GM23338 (cell line): Measurements from ENCODE around the gene SRRT. TPM values are rescaled to one million over a fixed set of nuclear protein-coding genes. Genes with fewer than 3 reads are reported as not detected.
A peak's percentile ranks its signal among the peaks of the same experiment; 100 is the strongest.

Experiments used
- ATAC-seq: fragments of 200-7000 bp; cut with Tn5 transposase; 3 replicates; pipeline ENCODE4 v1.9.1; 2020
- DNase-seq: peaks from one replicate; pipeline ENCODE4 v3.0.0-alpha.2; 2015; ENCODE audit warnings: low spot score
- H2AFZ ChIP-seq: fragments of 200-600 bp; sonication (generic); 2 replicates; pipeline ENCODE4 v1.8.0; 2016; ENCODE audit warnings: antibody characterized with exemption, mild to moderate bottlenecking, moderate library complexity
- H3F3A ChIP-seq: fragments of 200-600 bp; sonication (generic); replicated peaks from 2 replicates; pipeline ENCODE4 v1.8.0; 2017; ENCODE audit warnings: antibody characterized with exemption, mixed run types, low read depth
- H3K27ac ChIP-seq: fragments of 200-600 bp; sonication (generic); 2 replicates; pipeline ENCODE4 v1.6.1; 2016; ENCODE audit warnings: low read depth
- H3K27me3 ChIP-seq: fragments of 200-600 bp; sonication (generic); 2 replicates; pipeline ENCODE4 v1.8.0; 2016; ENCODE audit warnings: mild to moderate bottlenecking, mixed run types, moderate library complexity; ENCODE audit not compliant: insufficient read depth
- H3K36me3 ChIP-seq: fragments of 200-600 bp; sonication (generic); 2 replicates; pipeline ENCODE4 v1.8.0; 2016; ENCODE audit warnings: mild to moderate bottlenecking; ENCODE audit not compliant: insufficient read depth
- H3K4me1 ChIP-seq: fragments of 200-600 bp; sonication (generic); 2 replicates; pipeline ENCODE4 v1.8.0; 2016; ENCODE audit warnings: mild to moderate bottlenecking, moderate library complexity; ENCODE audit not compliant: insufficient read depth
- H3K4me2 ChIP-seq: fragments of 200-600 bp; sonication (generic); 2 replicates; pipeline ENCODE4 v1.7.1; 2017; ENCODE audit warnings: mixed run types
- H3K4me3 ChIP-seq: fragments of 200-600 bp; sonication (generic); 2 replicates; pipeline ENCODE4 v1.6.1; 2016; ENCODE audit warnings: mixed run types
- H3K79me2 ChIP-seq: fragments of 200-600 bp; sonication (generic); replicated peaks from 2 replicates; pipeline ENCODE4 v1.8.0; 2017; ENCODE audit warnings: mild to moderate bottlenecking; ENCODE audit not compliant: insufficient read depth
- H3K9me2 ChIP-seq: fragments of 200-600 bp; sonication (generic); 2 replicates; pipeline ENCODE4 v1.8.0; 2017; ENCODE audit not compliant: insufficient read depth
- H4K20me1 ChIP-seq: fragments of 200-600 bp; sonication (generic); replicated peaks from 2 replicates; pipeline ENCODE4 v1.8.0; 2017; ENCODE audit warnings: mild to moderate bottlenecking; ENCODE audit not compliant: insufficient read depth
- H3K27ac Mint-ChIP-seq: 2 replicates; pipeline ENCODE4 v1.8.0; 2020; ENCODE audit warnings: inconsistent platforms, mild to moderate bottlenecking, moderate library complexity, mixed read lengths
- H3K27me3 Mint-ChIP-seq: 3 replicates; pipeline ENCODE4 v1.8.0; 2022; ENCODE audit warnings: low read depth, mild to moderate bottlenecking, moderate library complexity, mixed read lengths, inconsistent platforms; ENCODE audit not compliant: insufficient read depth, poor library complexity
- H3K36me3 Mint-ChIP-seq: 3 replicates; pipeline ENCODE4 v1.8.0; 2021; ENCODE audit warnings: low read depth, mild to moderate bottlenecking, inconsistent platforms, moderate library complexity, mixed read lengths
- H3K4me1 Mint-ChIP-seq: 3 replicates; pipeline ENCODE4 v1.8.0; 2020; ENCODE audit warnings: mild to moderate bottlenecking, inconsistent platforms, mixed read lengths
- H3K4me3 Mint-ChIP-seq: 3 replicates; pipeline ENCODE4 v1.8.0; 2021; ENCODE audit warnings: moderate library complexity, mild to moderate bottlenecking, inconsistent platforms, mixed read lengths
- H3K9me3 Mint-ChIP-seq: 3 replicates; pipeline ENCODE4 v1.8.0; 2020; ENCODE audit warnings: moderate library complexity, mild to moderate bottlenecking, inconsistent platforms, mixed read lengths
- EZH2 ChIP-seq: fragments of 200-600 bp; sonication (generic); IDR thresholded peaks from one replicate; pipeline ENCODE4 v1.8.0; 2017; ENCODE audit warnings: antibody characterized with exemption, mild to moderate bottlenecking, low read depth; ENCODE audit not compliant: unreplicated experiment
- EZH2phosphoT487 ChIP-seq: fragments of 200-600 bp; sonication (generic); IDR thresholded peaks from one replicate; pipeline ENCODE4 v1.8.1; 2018; ENCODE audit warnings: antibody characterized with exemption; ENCODE audit not compliant: unreplicated experiment
- NANOG ChIP-seq: IDR thresholded peaks from 2 replicates; pipeline ENCODE4 v1.6.1; 2016; ENCODE audit warnings: antibody characterized with exemption, borderline replicate concordance
- POLR2AphosphoS5 ChIP-seq: IDR thresholded peaks from 2 replicates; pipeline ENCODE4 v1.6.1; 2016; ENCODE audit warnings: antibody characterized with exemption, low read depth
- polyA plus RNA-seq: library from polyadenylated mRNA; unstranded; fragments of >200 nt; fragmentation: Nextera tagmentation; extraction: Ambion mirVana; gene quantifications from 2 replicates; pipeline ENCODE4 v1.2.1, GENCODE V29; 2016
- total RNA-seq: library from RNA; depleted of rRNA; stranded (reverse); fragments of >200 nt; shearing (Covaris generic); gene quantifications from 2 replicates; pipeline ENCODE4 v1.2.3, GENCODE V29; 2014
- TF ChIP-seq, protein P1 (sequence below), 2 experiments: fragments of 200-600 bp in 1 of 2; sonication (generic) in 1 of 2; conservative IDR thresholded peaks; 2 replicates each; pipeline versions ENCODE4 v1.5.1 to v1.6.1; 2016 to 2017; ENCODE audit warnings: antibody characterized with exemption in 2 of 2, low read depth in 2 of 2, mild to moderate bottlenecking in 2 of 2, moderate library complexity in 1 of 2
- TF ChIP-seq, protein P2 (sequence below): IDR thresholded peaks from 2 replicates; pipeline ENCODE4 v1.6.1; 2016; ENCODE audit warnings: antibody characterized with exemption
- TF ChIP-seq, protein P3 (sequence below): fragments of 250-450 bp; sonication (Bioruptor Pico); IDR thresholded peaks from 2 replicates; pipeline ENCODE4 v1.5.0; 2020; ENCODE audit warnings: mild to moderate bottlenecking, moderate library complexity
- TF ChIP-seq, protein P4 (sequence below): IDR thresholded peaks from one replicate; pipeline ENCODE4 v1.6.1; 2018; ENCODE audit warnings: antibody characterized with exemption; ENCODE audit not compliant: unreplicated experiment

The SRRT gene
- total and polyA plus RNA-seq, 2 experiments from 2014 or later: 113 to 140 TPM

GRCh38 chr7:100894860-100895700 lies 20.2 kb downstream of the SRRT start:
- Mint-ChIP-seq H3K36me3 (no peaks in the 10 kb centered on the region; the same call in 2 of the 3 replicates), H3K27me3 (peaks cover 42% of the 10 kb centered on the region), H3K27ac (no peak overlapping the region), H3K4me3 (peak overlapping the region; percentile 57; the same call in 2 of the 3 replicates), H3K4me1 (peaks cover 23% of the 10 kb centered on the region), H3K9me3 (peaks cover 6% of the 10 kb centered on the region; the same call in 2 of the 3 replicates)
- peaks cover 8% of the 10 kb centered on the region; the same call in 1 of the 2 replicates for H3K4me1 ChIP-seq
- no peaks in the 10 kb centered on the region for H4K20me1 ChIP-seq
- H3K4me3 ChIP-seq: peak overlapping the region; percentile 73
- H3K27me3 ChIP-seq: peaks cover 35% of the 10 kb centered on the region
- TF ChIP-seq EZH2: peak; percentile 18
- TF ChIP-seq, protein P1, sequence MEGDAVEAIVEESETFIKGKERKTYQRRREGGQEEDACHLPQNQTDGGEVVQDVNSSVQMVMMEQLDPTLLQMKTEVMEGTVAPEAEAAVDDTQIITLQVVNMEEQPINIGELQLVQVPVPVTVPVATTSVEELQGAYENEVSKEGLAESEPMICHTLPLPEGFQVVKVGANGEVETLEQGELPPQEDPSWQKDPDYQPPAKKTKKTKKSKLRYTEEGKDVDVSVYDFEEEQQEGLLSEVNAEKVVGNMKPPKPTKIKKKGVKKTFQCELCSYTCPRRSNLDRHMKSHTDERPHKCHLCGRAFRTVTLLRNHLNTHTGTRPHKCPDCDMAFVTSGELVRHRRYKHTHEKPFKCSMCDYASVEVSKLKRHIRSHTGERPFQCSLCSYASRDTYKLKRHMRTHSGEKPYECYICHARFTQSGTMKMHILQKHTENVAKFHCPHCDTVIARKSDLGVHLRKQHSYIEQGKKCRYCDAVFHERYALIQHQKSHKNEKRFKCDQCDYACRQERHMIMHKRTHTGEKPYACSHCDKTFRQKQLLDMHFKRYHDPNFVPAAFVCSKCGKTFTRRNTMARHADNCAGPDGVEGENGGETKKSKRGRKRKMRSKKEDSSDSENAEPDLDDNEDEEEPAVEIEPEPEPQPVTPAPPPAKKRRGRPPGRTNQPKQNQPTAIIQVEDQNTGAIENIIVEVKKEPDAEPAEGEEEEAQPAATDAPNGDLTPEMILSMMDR (conservative IDR thresholded peaks at IDR 0.05; ENCODE audit: low read depth in 2 of 2): peak; percentile 81 to 96
- TF ChIP-seq, protein P2, sequence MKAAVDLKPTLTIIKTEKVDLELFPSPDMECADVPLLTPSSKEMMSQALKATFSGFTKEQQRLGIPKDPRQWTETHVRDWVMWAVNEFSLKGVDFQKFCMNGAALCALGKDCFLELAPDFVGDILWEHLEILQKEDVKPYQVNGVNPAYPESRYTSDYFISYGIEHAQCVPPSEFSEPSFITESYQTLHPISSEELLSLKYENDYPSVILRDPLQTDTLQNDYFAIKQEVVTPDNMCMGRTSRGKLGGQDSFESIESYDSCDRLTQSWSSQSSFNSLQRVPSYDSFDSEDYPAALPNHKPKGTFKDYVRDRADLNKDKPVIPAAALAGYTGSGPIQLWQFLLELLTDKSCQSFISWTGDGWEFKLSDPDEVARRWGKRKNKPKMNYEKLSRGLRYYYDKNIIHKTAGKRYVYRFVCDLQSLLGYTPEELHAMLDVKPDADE: no peak
- TF ChIP-seq, protein P3, sequence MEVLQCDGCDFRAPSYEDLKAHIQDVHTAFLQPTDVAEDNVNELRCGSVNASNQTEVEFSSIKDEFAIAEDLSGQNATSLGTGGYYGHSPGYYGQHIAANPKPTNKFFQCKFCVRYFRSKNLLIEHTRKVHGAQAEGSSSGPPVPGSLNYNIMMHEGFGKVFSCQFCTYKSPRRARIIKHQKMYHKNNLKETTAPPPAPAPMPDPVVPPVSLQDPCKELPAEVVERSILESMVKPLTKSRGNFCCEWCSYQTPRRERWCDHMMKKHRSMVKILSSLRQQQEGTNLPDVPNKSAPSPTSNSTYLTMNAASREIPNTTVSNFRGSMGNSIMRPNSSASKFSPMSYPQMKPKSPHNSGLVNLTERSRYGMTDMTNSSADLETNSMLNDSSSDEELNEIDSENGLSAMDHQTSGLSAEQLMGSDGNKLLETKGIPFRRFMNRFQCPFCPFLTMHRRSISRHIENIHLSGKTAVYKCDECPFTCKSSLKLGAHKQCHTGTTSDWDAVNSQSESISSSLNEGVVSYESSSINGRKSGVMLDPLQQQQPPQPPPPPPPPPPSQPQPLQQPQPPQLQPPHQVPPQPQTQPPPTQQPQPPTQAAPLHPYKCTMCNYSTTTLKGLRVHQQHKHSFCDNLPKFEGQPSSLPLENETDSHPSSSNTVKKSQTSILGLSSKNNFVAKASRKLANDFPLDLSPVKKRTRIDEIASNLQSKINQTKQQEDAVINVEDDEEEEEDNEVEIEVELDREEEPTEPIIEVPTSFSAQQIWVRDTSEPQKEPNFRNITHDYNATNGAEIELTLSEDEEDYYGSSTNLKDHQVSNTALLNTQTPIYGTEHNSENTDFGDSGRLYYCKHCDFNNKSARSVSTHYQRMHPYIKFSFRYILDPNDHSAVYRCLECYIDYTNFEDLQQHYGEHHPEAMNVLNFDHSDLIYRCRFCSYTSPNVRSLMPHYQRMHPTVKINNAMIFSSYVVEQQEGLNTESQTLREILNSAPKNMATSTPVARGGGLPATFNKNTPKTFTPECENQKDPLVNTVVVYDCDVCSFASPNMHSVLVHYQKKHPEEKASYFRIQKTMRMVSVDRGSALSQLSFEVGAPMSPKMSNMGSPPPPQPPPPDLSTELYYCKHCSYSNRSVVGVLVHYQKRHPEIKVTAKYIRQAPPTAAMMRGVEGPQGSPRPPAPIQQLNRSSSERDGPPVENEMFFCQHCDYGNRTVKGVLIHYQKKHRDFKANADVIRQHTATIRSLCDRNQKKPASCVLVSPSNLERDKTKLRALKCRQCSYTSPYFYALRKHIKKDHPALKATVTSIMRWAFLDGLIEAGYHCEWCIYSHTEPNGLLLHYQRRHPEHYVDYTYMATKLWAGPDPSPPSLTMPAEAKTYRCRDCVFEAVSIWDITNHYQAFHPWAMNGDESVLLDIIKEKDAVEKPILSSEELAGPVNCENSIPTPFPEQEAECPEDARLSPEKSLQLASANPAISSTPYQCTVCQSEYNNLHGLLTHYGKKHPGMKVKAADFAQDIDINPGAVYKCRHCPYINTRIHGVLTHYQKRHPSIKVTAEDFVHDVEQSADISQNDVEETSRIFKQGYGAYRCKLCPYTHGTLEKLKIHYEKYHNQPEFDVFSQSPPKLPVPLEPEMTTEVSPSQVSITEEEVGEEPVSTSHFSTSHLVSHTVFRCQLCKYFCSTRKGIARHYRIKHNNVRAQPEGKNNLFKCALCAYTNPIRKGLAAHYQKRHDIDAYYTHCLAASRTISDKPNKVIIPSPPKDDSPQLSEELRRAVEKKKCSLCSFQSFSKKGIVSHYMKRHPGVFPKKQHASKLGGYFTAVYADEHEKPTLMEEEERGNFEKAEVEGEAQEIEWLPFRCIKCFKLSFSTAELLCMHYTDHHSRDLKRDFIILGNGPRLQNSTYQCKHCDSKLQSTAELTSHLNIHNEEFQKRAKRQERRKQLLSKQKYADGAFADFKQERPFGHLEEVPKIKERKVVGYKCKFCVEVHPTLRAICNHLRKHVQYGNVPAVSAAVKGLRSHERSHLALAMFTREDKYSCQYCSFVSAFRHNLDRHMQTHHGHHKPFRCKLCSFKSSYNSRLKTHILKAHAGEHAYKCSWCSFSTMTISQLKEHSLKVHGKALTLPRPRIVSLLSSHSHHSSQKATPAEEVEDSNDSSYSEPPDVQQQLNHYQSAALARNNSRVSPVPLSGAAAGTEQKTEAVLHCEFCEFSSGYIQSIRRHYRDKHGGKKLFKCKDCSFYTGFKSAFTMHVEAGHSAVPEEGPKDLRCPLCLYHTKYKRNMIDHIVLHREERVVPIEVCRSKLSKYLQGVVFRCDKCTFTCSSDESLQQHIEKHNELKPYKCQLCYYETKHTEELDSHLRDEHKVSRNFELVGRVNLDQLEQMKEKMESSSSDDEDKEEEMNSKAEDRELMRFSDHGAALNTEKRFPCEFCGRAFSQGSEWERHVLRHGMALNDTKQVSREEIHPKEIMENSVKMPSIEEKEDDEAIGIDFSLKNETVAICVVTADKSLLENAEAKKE (CRISPR knock-in tag): no peak
- TF ChIP-seq, protein P4, sequence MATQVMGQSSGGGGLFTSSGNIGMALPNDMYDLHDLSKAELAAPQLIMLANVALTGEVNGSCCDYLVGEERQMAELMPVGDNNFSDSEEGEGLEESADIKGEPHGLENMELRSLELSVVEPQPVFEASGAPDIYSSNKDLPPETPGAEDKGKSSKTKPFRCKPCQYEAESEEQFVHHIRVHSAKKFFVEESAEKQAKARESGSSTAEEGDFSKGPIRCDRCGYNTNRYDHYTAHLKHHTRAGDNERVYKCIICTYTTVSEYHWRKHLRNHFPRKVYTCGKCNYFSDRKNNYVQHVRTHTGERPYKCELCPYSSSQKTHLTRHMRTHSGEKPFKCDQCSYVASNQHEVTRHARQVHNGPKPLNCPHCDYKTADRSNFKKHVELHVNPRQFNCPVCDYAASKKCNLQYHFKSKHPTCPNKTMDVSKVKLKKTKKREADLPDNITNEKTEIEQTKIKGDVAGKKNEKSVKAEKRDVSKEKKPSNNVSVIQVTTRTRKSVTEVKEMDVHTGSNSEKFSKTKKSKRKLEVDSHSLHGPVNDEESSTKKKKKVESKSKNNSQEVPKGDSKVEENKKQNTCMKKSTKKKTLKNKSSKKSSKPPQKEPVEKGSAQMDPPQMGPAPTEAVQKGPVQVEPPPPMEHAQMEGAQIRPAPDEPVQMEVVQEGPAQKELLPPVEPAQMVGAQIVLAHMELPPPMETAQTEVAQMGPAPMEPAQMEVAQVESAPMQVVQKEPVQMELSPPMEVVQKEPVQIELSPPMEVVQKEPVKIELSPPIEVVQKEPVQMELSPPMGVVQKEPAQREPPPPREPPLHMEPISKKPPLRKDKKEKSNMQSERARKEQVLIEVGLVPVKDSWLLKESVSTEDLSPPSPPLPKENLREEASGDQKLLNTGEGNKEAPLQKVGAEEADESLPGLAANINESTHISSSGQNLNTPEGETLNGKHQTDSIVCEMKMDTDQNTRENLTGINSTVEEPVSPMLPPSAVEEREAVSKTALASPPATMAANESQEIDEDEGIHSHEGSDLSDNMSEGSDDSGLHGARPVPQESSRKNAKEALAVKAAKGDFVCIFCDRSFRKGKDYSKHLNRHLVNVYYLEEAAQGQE: peak; percentile 23
- TF ChIP-seq NANOG: no peak
- TF ChIP-seq EZH2phosphoT487: no peak
- TF ChIP-seq POLR2AphosphoS5: no peak
- DNase-seq: peak; percentile 93
- peak; percentile 43 for ATAC-seq
- H3K79me2 ChIP-seq: no peaks in the 10 kb centered on the region
- peak overlapping the region; percentile 96 for H3K4me2 ChIP-seq
- H3K27ac ChIP-seq: no peak overlapping the region
- peaks cover 11% of the 10 kb centered on the region; the same call in 1 of the 2 replicates for H3F3A ChIP-seq
- peak overlapping the region; percentile 78 for H2AFZ ChIP-seq
- H3K9me2 ChIP-seq: no peaks in the 10 kb centered on the region
- no peaks in the 10 kb centered on the region for H3K36me3 ChIP-seq
